ENCODE data around the gene WWC1.
"Not testable (repeated sequence)": the region's sequence is repeated elsewhere in the genome, so short reads cannot be mapped to it uniquely, and the experiment has no call there.

The WWC1 gene

DNA sequence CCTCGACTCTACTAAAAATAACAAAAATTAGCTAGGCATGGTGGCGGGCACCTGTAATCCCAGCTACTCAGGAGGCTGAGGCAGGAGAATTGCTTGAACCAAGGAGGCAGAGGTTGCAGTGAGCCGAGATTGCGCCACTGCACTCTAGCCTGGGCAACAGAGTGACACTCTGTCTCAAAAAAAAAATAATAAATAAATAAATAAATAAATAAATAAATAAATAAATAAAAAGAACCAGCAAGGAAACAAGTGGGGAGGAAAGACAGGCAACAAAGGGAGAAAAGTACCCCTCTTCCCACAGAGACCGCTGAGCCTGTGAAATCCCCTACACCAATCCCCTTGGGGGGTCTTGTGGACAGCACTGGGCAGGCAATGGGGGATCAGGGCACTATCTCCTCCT is 4.6 kb upstream of the WWC1 start:
- not testable (repeated sequence) for H3K36me3 ChIP-seq (ENCODE audit: control insufficient read depth in 1 of 2, insufficient read depth in 2 of 2, low read length in 2 of 2); H3K18ac ChIP-seq (ENCODE audit: low read length); H3K23ac ChIP-seq (ENCODE audit: low read length); H3K9me3 ChIP-seq (ENCODE audit: insufficient read depth, low read depth, low read length); H3K4ac ChIP-seq (ENCODE audit: low read depth, low read length); H2AFZ ChIP-seq (ENCODE audit: insufficient read depth, low read length, poor library complexity); H4K91ac ChIP-seq (ENCODE audit: low read depth, low read length); H3K9ac ChIP-seq (ENCODE audit: low read length); H3K27ac ChIP-seq (ENCODE audit: low read depth, low read length); DNase-seq; H3K79me2 ChIP-seq (ENCODE audit: control insufficient read depth, insufficient read depth, low read length, poor library complexity); H3K27me3 ChIP-seq (ENCODE audit: insufficient read depth, low read length); H2BK5ac ChIP-seq (ENCODE audit: low read depth, low read length, poor library complexity); H4K8ac ChIP-seq (ENCODE audit: low read depth, low read length); H3K14ac ChIP-seq (ENCODE audit: low read length); H3K4me2 ChIP-seq (ENCODE audit: low read length); H4K12ac ChIP-seq (ENCODE audit: low read depth, low read length); H3K4me3 ChIP-seq (ENCODE audit: low read depth, low read length)
- peak overlapping the region; percentile 9 for H2BK12ac ChIP-seq (ENCODE audit: low read length)
- peak overlapping the region; percentile 11 for H2AK5ac ChIP-seq (ENCODE audit: low read length)
- peak overlapping the region; percentile 21 for H2BK120ac ChIP-seq (ENCODE audit: insufficient read depth, low read length, poor library complexity)
- WGBS (ENCODE audit: extremely low coverage, insufficient coverage, insufficient read length): no CpG with 5 or more reads among the region's 5 CpGs
- peaks cover 22% of the 10 kb centered on the region for H3K79me1 ChIP-seq (ENCODE audit: low read length)
- H3K4me1 ChIP-seq (ENCODE audit: control insufficient read depth in 1 of 2, insufficient read depth in 2 of 2, low read length in 2 of 2): peaks cover 19 to 27% of the 10 kb centered on the region in 2 experiments

DNA sequence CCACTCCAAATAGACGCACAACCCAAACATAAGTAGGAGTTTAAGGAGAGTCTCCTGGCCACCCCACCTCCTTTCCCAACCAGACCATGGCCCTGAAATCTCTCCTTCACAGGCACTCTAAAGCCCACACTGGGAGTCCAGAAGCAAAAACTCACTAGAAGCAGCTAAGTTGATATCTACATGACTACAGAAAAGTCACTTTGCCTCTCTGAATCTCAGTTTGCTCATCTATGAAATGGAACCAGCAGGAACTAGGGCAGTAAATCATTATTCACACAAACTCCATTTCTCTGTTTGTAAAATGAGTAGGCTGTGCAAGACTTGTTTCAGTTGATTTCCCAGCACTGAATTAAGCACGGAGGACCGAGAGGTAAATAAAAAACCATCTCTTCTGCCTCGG is 4.1 kb upstream of the WWC1 start:
- no peaks in the 10 kb centered on the region for H3K27me3 ChIP-seq (ENCODE audit: insufficient read depth, low read length)
- H3K23ac ChIP-seq (ENCODE audit: low read length): no peak overlapping the region
- peaks cover 15 to 24% of the 10 kb centered on the region in 2 experiments for H3K4me1 ChIP-seq (ENCODE audit: control insufficient read depth in 1 of 2, insufficient read depth in 2 of 2, low read length in 2 of 2)
- no peak overlapping the region for H3K27ac ChIP-seq (ENCODE audit: low read depth, low read length)
- peak overlapping the region; percentile 11 for H2AK5ac ChIP-seq (ENCODE audit: low read length)
- no peak overlapping the region for H3K4me2 ChIP-seq (ENCODE audit: low read length)
- no peaks in the 10 kb centered on the region for H3K9me3 ChIP-seq (ENCODE audit: insufficient read depth, low read depth, low read length)
- H3K36me3 ChIP-seq (ENCODE audit: control insufficient read depth in 1 of 2, insufficient read depth in 2 of 2, low read length in 2 of 2): no peaks in the 10 kb centered on the region
- no peak overlapping the region for H4K8ac ChIP-seq (ENCODE audit: low read depth, low read length)
- H2BK5ac ChIP-seq (ENCODE audit: low read depth, low read length, poor library complexity): no peak overlapping the region
- no peak overlapping the region for H3K9ac ChIP-seq (ENCODE audit: low read length)
- H3K4ac ChIP-seq (ENCODE audit: low read depth, low read length): no peak overlapping the region
- no peak overlapping the region for H2AFZ ChIP-seq (ENCODE audit: insufficient read depth, low read length, poor library complexity)
- no peak overlapping the region for H4K12ac ChIP-seq (ENCODE audit: low read depth, low read length)
- H3K79me2 ChIP-seq (ENCODE audit: control insufficient read depth, insufficient read depth, low read length, poor library complexity): peaks cover 3% of the 10 kb centered on the region
- peak overlapping the region; percentile 9 for H2BK12ac ChIP-seq (ENCODE audit: low read length)
- peak overlapping the region; percentile 21 for H2BK120ac ChIP-seq (ENCODE audit: insufficient read depth, low read length, poor library complexity)
- WGBS (ENCODE audit: extremely low coverage, insufficient coverage, insufficient read length): no CpG with 5 or more reads among the region's 4 CpGs
- H3K14ac ChIP-seq (ENCODE audit: low read length): no peak overlapping the region
- H3K4me3 ChIP-seq (ENCODE audit: low read depth, low read length): no peak overlapping the region
- no peak overlapping the region for H4K91ac ChIP-seq (ENCODE audit: low read depth, low read length)
- peaks cover 26% of the 10 kb centered on the region for H3K79me1 ChIP-seq (ENCODE audit: low read length)
- DNase-seq: no peak
- H3K18ac ChIP-seq (ENCODE audit: low read length): no peak overlapping the region

- H3K27me3 ChIP-seq (ENCODE audit: insufficient read depth, low read length): no peaks in the 10 kb centered on the region
- H3K4me1 ChIP-seq (ENCODE audit: control insufficient read depth in 1 of 2, insufficient read depth in 2 of 2, low read length in 2 of 2): peaks cover 15 to 29% of the 10 kb centered on the region in 2 experiments
- H2BK120ac ChIP-seq (ENCODE audit: insufficient read depth, low read length, poor library complexity): peak overlapping the region; percentile 97
- peak overlapping the region; percentile 96 for H3K27ac ChIP-seq (ENCODE audit: low read depth, low read length)
- H4K91ac ChIP-seq (ENCODE audit: low read depth, low read length): peak overlapping the region; percentile 97
- H3K79me2 ChIP-seq (ENCODE audit: control insufficient read depth, insufficient read depth, low read length, poor library complexity): peaks cover 7% of the 10 kb centered on the region
- peak overlapping the region; percentile 37 for H3K18ac ChIP-seq (ENCODE audit: low read length)
- peaks cover 26% of the 10 kb centered on the region for H3K79me1 ChIP-seq (ENCODE audit: low read length)
- peak; percentile 96 to 97 for DNase-seq
- no peak overlapping the region for H2AFZ ChIP-seq (ENCODE audit: insufficient read depth, low read length, poor library complexity)
- WGBS (ENCODE audit: extremely low coverage, insufficient coverage, insufficient read length): no CpG with 5 or more reads among the region's 22 CpGs
- H3K9ac ChIP-seq (ENCODE audit: low read length): no peak overlapping the region
- peak overlapping the region; percentile 80 for H3K14ac ChIP-seq (ENCODE audit: low read length)
- H3K23ac ChIP-seq (ENCODE audit: low read length): no peak overlapping the region
- H3K9me3 ChIP-seq (ENCODE audit: insufficient read depth, low read depth, low read length): no peaks in the 10 kb centered on the region
- H3K4me3 ChIP-seq (ENCODE audit: low read depth, low read length): no peak overlapping the region
- H4K8ac ChIP-seq (ENCODE audit: low read depth, low read length): peak overlapping the region; percentile 72
- H3K36me3 ChIP-seq (ENCODE audit: control insufficient read depth in 1 of 2, insufficient read depth in 2 of 2, low read length in 2 of 2): no peaks in the 10 kb centered on the region
- H4K12ac ChIP-seq (ENCODE audit: low read depth, low read length): no peak overlapping the region
- peak overlapping the region; percentile 61 for H3K4ac ChIP-seq (ENCODE audit: low read depth, low read length)
- peak overlapping the region; percentile 23 for H3K4me2 ChIP-seq (ENCODE audit: low read length)
- peak overlapping the region; percentile 87 for H2BK5ac ChIP-seq (ENCODE audit: low read depth, low read length, poor library complexity)
- peak overlapping the region; percentile 90 for H2AK5ac ChIP-seq (ENCODE audit: low read length)
- peak overlapping the region; percentile 85 for H2BK12ac ChIP-seq (ENCODE audit: low read length)
These were observed 2.8 kb upstream of the WWC1 start for GRCh38 chr5:168288349-168289245.

- H3K79me2 ChIP-seq (ENCODE audit: control insufficient read depth, insufficient read depth, low read length, poor library complexity): peaks cover 10% of the 10 kb centered on the region
- no CpG with 5 or more reads among the region's 6 CpGs for WGBS (ENCODE audit: extremely low coverage, insufficient coverage, insufficient read length)
- no peak for DNase-seq
These were observed 523 bp upstream of the WWC1 start for GRCh38 chr5:168290902-168291341.

More at GRCh38 chr5:168290902-168291341, 523 bp upstream of the WWC1 start:
- Histone ChIP-seq H3K4me2 (ENCODE audit: low read length) (peak overlapping the region; percentile 84), H3K4me3 (ENCODE audit: low read depth, low read length) (peak overlapping the region; percentile 81), H3K23ac (ENCODE audit: low read length) (no peak overlapping the region), H2AK5ac (ENCODE audit: low read length) (peak overlapping the region; percentile 42), H3K9ac (ENCODE audit: low read length) (no peak overlapping the region), H3K79me1 (ENCODE audit: low read length) (peaks cover 30% of the 10 kb centered on the region), H4K12ac (ENCODE audit: low read depth, low read length) (peak overlapping the region; percentile 39), H4K91ac (ENCODE audit: low read depth, low read length) (peak overlapping the region; percentile 67), H2BK12ac (ENCODE audit: low read length) (peak overlapping the region; percentile 51), H3K27ac (ENCODE audit: low read depth, low read length) (peak overlapping the region; percentile 51), H3K14ac (ENCODE audit: low read length) (peak overlapping the region; percentile 64), H3K36me3 (ENCODE audit: control insufficient read depth in 1 of 2, insufficient read depth in 2 of 2, low read length in 2 of 2) (no peaks in the 10 kb centered on the region), H2BK5ac (ENCODE audit: low read depth, low read length, poor library complexity) (peak overlapping the region; percentile 41), H3K9me3 (ENCODE audit: insufficient read depth, low read depth, low read length) (no peaks in the 10 kb centered on the region), H2AFZ (ENCODE audit: insufficient read depth, low read length, poor library complexity) (no peak overlapping the region), H2BK120ac (ENCODE audit: insufficient read depth, low read length, poor library complexity) (peak overlapping the region; percentile 30), H3K18ac (ENCODE audit: low read length) (peak overlapping the region; percentile 47), H3K27me3 (ENCODE audit: insufficient read depth, low read length) (no peaks in the 10 kb centered on the region), H3K4ac (ENCODE audit: low read depth, low read length) (peak overlapping the region; percentile 41), H3K4me1 (ENCODE audit: control insufficient read depth in 1 of 2, insufficient read depth in 2 of 2, low read length in 2 of 2) (peaks cover 22 to 37% of the 10 kb centered on the region in 2 experiments), H4K8ac (ENCODE audit: low read depth, low read length) (peak overlapping the region; percentile 70)

Measured in trophoblast cell (in vitro differentiated cells and primary cell).